Glomerular visceral epithelial cell (primary cell): ENCODE data around the gene CIAO1.
A peak's percentile ranks its signal among the peaks of the same experiment; 100 is the strongest.
"Not testable (repeated sequence)": the region's sequence is repeated elsewhere in the genome, so short reads cannot be mapped to it uniquely, and the experiment has no call there.

Experiments used
- DNase-seq: peaks from one replicate; pipeline ENCODE4 v3.0.0-alpha.2; 2016; ENCODE audit errors: extremely low spot score

CIAO1 gene

GRCh38 chr2:96250188-96250587 lies 15.8 kb upstream of the CIAO1 start:
- no peak for DNase-seq

GRCh38 chr2:96251721-96252292 lies 14.2 kb upstream of the CIAO1 start:
- DNase-seq = peak; percentile 96

GRCh38 chr2:96252526-96252925 lies 13.5 kb upstream of the CIAO1 start:
- DNase-seq = no peak

GRCh38 chr2:96253006-96253405 lies 13.0 kb upstream of the CIAO1 start:
- no peak for DNase-seq

GRCh38 chr2:96254571-96254970 lies 11.5 kb upstream of the CIAO1 start:
- DNase-seq = no peak

- no peak for DNase-seq
Observed at GRCh38 chr2:96256611-96257113, 9.4 kb upstream of the CIAO1 start.

GRCh38 chr2:96257744-96258143 lies 8.3 kb upstream of the CIAO1 start:
- not testable (repeated sequence) for DNase-seq

- DNase-seq = no peak
Observed at GRCh38 chr2:96258166-96259022, 7.6 kb upstream of the CIAO1 start.

GRCh38 chr2:96259497-96259921 lies 6.5 kb upstream of the CIAO1 start:
- no peak for DNase-seq

GRCh38 chr2:96260387-96261260 lies 5.4 kb upstream of the CIAO1 start:
- peak; percentile 78 for DNase-seq

GRCh38 chr2:96261328-96262003 lies 4.6 kb upstream of the CIAO1 start:
- DNase-seq = no peak

GRCh38 chr2:96262306-96262705 lies 3.7 kb upstream of the CIAO1 start:
- no peak for DNase-seq

GRCh38 chr2:96264086-96264485 lies 1.9 kb upstream of the CIAO1 start:
- DNase-seq = no peak

GRCh38 chr2:96264656-96265348 lies 1.2 kb upstream of the CIAO1 start:
- DNase-seq = peak; percentile 44

- peak; percentile 41 for DNase-seq
Observed at GRCh38 chr2:96265349-96265839, 631 bp upstream of the CIAO1 start.

GRCh38 chr2:96267159-96267971 lies 1.3 kb downstream of the CIAO1 start:
- peak; percentile 53 for DNase-seq

GRCh38 chr2:96271995-96272394 lies 6.0 kb downstream of the CIAO1 start:
- DNase-seq = no peak

- DNase-seq = no peak
Observed at GRCh38 chr2:96273763-96274162, 7.7 kb downstream of the CIAO1 start.

GRCh38 chr2:96274355-96275056 lies 8.5 kb downstream of the CIAO1 start:
- no peak for DNase-seq
